Measurements from ENCODE around the gene PRSS22. TPM values are rescaled to one million over a fixed set of nuclear protein-coding genes. Genes with fewer than 3 reads are reported as not detected.

The PRSS22 gene
- total and polyA plus RNA-seq, 2 donors: 0.42 to 4.1 TPM

DNA sequence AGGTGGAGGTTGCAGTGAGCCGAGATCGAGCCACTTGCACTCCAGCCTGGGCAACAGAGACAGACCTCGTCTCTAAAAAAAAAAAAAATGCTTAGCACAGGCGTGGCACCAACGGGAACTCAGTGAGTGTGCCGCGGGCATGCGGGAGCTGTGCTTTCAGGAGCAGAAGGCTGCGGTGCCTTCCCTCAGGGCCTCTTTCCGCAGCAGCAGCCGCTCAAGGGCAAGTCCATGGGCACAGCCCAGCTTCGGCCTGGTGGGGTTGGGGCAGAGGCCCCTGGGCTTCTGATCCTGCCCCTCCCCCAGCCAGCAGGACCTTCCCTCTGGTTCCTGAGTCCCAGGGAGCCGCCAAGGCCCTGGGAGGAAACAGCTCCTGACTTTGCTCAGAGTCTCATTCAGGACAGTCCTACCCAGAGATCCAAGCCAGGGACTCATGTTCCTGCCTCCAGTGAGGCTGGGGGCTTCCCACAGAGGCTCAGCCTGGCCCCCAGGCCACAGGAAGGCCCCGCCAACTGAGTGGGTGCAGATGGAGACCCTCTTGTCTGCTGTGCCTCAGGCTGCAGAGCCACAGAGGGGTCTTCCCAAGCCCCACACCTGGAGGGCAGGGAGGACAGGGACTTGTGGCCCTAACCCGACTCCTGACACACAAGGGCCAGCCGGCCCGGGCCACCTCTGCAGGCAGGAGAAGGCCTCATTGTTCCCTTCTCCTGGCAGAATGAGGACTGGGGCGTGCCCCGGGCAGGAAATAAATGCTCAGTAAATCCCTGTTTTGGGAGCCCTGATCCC is 31.2 kb downstream of the PRSS22 start:
- peaks cover 0 to 12% of the 10 kb centered on the region in 2 donors for H3K27me3 ChIP-seq (ENCODE audit: control insufficient read depth in 2 of 2, insufficient read depth in 1 of 2, low read length in 1 of 2)
- no peak for DNase-seq (ENCODE audit: low read depth in 6 of 9, low spot score in 9 of 9)
- H3K9me3 ChIP-seq (ENCODE audit: control insufficient read depth in 2 of 2, insufficient read depth in 1 of 2, low read length in 1 of 2): no peaks in the 10 kb centered on the region
- H3K27ac ChIP-seq (ENCODE audit: low read depth in 1 of 2, low read length in 1 of 2): no peak overlapping the region
- no peak overlapping the region for H3K4me3 ChIP-seq (ENCODE audit: low read length in 2 of 2)
- peaks cover 0 to 5% of the 10 kb centered on the region in 2 donors for H3K4me1 ChIP-seq (ENCODE audit: control insufficient read depth in 2 of 2, insufficient read depth in 2 of 2, low read length in 2 of 2)
- WGBS: 91% methylated on average over 19 of the region's 19 CpGs
- H3K36me3 ChIP-seq (ENCODE audit: control insufficient read depth in 2 of 2, insufficient read depth in 2 of 2, low read length in 1 of 2): no peaks in the 10 kb centered on the region

DNA sequence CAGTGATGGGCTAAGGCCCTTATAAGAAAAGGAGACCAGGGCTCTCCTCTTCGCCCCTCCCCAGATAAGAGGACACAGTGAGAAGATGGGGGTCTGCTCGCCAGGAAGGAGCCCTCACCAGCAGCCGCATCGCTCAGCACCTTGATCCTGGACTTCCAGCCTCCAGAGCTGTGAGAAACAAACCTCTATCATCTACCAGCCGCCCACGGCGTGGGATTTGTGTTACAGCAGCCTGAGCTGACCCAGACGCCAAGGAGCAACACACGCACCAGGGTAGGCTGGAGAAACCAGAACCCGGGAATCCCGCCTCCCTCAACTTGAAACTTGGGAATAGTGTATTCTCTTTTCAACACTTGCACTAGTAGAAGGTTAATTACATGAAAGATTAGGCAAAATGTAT is 32.1 kb downstream of the PRSS22 start:
- Histone ChIP-seq H3K4me1 (ENCODE audit: control insufficient read depth in 2 of 2, insufficient read depth in 2 of 2, low read length in 2 of 2) (peaks cover 0 to 5% of the 10 kb centered on the region in 2 donors), H3K4me3 (ENCODE audit: low read length in 2 of 2) (no peak overlapping the region), H3K27ac (ENCODE audit: low read depth in 1 of 2, low read length in 1 of 2) (no peak overlapping the region), H3K9me3 (ENCODE audit: control insufficient read depth in 2 of 2, insufficient read depth in 1 of 2, low read length in 1 of 2) (no peaks in the 10 kb centered on the region), H3K36me3 (ENCODE audit: control insufficient read depth in 2 of 2, insufficient read depth in 2 of 2, low read length in 1 of 2) (no peaks in the 10 kb centered on the region), H3K27me3 (ENCODE audit: control insufficient read depth in 2 of 2, insufficient read depth in 1 of 2, low read length in 1 of 2) (peaks cover 0 to 13% of the 10 kb centered on the region in 2 donors)
- no peak for DNase-seq (ENCODE audit: low read depth in 6 of 9, low spot score in 9 of 9)
- 96% methylated on average over 11 of the region's 11 CpGs for WGBS

DNA sequence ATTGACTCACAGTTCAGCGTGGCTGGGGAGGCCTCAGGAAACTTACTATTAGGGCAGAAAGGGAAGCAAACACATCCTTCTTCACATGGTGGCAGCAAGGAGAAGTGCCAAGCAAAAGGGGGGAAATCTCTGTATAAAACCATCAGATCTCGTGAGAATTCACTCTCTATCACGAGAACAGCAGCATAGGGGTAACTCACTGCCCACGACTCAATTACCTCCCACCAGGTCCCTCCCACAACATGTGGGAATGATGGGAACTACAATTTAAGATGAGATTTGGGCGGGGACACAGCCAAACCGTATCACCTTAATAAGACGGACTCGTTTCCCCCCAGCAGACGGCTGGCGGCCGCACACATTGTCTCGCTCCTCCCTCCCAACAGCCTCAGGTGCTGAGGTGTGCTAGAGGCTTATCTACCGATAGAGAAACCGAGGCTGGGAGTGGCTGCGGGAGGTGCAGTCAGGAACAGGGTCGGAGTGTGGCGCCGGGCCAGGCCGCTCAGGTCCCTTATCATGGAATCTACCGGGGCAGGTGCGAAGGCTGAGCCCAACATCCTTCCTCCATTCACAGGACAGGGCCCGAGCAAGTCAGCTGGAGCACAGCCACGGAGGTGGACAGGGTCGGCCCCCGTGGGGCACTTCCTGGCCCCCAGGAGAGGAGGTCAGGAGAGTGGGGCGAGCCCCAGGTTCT is 32.8 kb downstream of the PRSS22 start:
- 87% methylated on average over 26 of the region's 26 CpGs for WGBS
- H3K4me1 ChIP-seq (ENCODE audit: control insufficient read depth in 2 of 2, insufficient read depth in 2 of 2, low read length in 2 of 2): peaks cover 0 to 5% of the 10 kb centered on the region in 2 donors
- no peaks in the 10 kb centered on the region for H3K36me3 ChIP-seq (ENCODE audit: control insufficient read depth in 2 of 2, insufficient read depth in 2 of 2, low read length in 1 of 2)
- no peak overlapping the region for H3K4me3 ChIP-seq (ENCODE audit: low read length in 2 of 2)
- peaks cover 0 to 13% of the 10 kb centered on the region in 2 donors for H3K27me3 ChIP-seq (ENCODE audit: control insufficient read depth in 2 of 2, insufficient read depth in 1 of 2, low read length in 1 of 2)
- no peaks in the 10 kb centered on the region for H3K9me3 ChIP-seq (ENCODE audit: control insufficient read depth in 2 of 2, insufficient read depth in 1 of 2, low read length in 1 of 2)
- DNase-seq (ENCODE audit: low read depth in 6 of 9, low spot score in 9 of 9): no peak
- no peak overlapping the region for H3K27ac ChIP-seq (ENCODE audit: low read depth in 1 of 2, low read length in 1 of 2)

DNA sequence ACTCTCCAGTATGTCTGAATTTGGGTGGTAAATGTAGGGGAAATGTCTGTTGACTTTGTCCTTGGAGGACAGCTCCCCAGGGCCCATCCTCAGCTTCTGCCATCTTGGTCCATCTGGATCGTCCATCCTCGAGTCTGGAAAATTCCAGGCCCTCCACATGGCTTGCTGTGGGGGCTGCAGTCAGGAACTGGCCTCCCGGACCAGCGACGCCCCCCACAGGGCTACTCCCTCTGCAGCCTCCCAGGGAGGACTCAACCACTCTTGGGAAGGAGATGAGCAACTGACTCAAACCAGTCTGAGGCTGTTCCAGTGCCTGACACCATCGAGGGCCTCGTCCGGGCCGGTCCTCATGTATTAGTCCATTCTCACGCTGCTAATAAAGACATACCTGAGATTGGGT is 33.3 kb downstream of the PRSS22 start:
- 93% methylated on average over 10 of the region's 10 CpGs for whole genome bisulfite sequencing
- DNase-seq (ENCODE audit: low read depth in 6 of 9, low spot score in 9 of 9): no peak

DNA sequence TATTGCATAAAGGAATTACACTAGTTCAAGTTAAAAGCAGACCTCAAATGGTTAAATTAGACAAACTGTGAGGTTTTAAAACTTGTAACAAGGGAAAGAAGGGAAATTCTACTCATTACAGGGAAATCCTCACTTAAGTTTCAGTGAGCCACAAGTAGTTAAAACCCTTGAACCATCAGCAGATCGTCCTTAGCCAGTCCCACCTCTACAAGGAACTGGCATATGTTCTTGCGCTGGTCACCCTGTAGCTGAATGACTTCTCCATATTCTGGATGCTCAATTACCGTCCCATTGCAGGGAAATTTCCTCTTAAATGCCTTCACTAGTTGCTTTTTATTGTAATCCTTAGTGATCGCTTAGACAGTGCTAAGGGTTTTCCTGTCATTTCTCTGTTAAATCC is 35.5 kb downstream of the PRSS22 start:
- no peaks in the 10 kb centered on the region for H3K9me3 ChIP-seq (ENCODE audit: control insufficient read depth in 2 of 2, insufficient read depth in 1 of 2, low read length in 1 of 2)
- peaks cover 3 to 15% of the 10 kb centered on the region in 2 donors for H3K27me3 ChIP-seq (ENCODE audit: control insufficient read depth in 2 of 2, insufficient read depth in 1 of 2, low read length in 1 of 2)
- H3K4me1 ChIP-seq (ENCODE audit: control insufficient read depth in 2 of 2, insufficient read depth in 2 of 2, low read length in 2 of 2): no peaks in the 10 kb centered on the region
- no peak overlapping the region for H3K27ac ChIP-seq (ENCODE audit: low read depth in 1 of 2, low read length in 1 of 2)
- DNase-seq (ENCODE audit: low read depth in 6 of 9, low spot score in 9 of 9): no peak
- no peak overlapping the region for H3K4me3 ChIP-seq (ENCODE audit: low read length in 2 of 2)
- WGBS: 82% methylated on average over 4 of the region's 4 CpGs
- H3K36me3 ChIP-seq (ENCODE audit: control insufficient read depth in 2 of 2, insufficient read depth in 2 of 2, low read length in 1 of 2): no peaks in the 10 kb centered on the region

More for the DNA sequence above, 33.3 kb downstream of the PRSS22 start:
- Histone ChIP-seq H3K9me3 (ENCODE audit: control insufficient read depth in 2 of 2, insufficient read depth in 1 of 2, low read length in 1 of 2) (no peaks in the 10 kb centered on the region), H3K27ac (ENCODE audit: low read depth in 1 of 2, low read length in 1 of 2) (no peak overlapping the region), H3K27me3 (ENCODE audit: control insufficient read depth in 2 of 2, insufficient read depth in 1 of 2, low read length in 1 of 2) (peaks cover 0 to 13% of the 10 kb centered on the region in 2 donors), H3K36me3 (ENCODE audit: control insufficient read depth in 2 of 2, insufficient read depth in 2 of 2, low read length in 1 of 2) (no peaks in the 10 kb centered on the region), H3K4me3 (ENCODE audit: low read length in 2 of 2) (no peak overlapping the region), H3K4me1 (ENCODE audit: control insufficient read depth in 2 of 2, insufficient read depth in 2 of 2, low read length in 2 of 2) (no peaks in the 10 kb centered on the region)

DNA sequence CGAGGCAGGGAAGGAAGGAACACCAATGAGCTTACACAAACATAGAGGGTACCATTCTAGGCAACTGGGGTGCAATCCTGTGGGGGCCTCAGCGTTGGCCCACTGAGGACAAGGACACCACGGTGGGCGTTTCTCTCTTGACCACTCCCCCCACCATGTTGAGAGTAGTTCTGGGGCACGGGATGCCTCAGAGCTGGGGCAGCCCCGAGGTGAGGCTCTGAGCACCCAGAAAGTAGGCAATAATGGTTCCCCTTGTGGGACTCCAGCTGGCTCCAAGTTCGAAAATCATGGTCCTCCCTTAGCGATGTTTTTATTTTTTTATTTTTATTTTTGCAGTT is 35.8 kb downstream of the PRSS22 start:
- H3K4me3 ChIP-seq (ENCODE audit: low read length in 2 of 2): no peak overlapping the region
- no peak for DNase-seq (ENCODE audit: low read depth in 6 of 9, low spot score in 9 of 9)

DNA sequence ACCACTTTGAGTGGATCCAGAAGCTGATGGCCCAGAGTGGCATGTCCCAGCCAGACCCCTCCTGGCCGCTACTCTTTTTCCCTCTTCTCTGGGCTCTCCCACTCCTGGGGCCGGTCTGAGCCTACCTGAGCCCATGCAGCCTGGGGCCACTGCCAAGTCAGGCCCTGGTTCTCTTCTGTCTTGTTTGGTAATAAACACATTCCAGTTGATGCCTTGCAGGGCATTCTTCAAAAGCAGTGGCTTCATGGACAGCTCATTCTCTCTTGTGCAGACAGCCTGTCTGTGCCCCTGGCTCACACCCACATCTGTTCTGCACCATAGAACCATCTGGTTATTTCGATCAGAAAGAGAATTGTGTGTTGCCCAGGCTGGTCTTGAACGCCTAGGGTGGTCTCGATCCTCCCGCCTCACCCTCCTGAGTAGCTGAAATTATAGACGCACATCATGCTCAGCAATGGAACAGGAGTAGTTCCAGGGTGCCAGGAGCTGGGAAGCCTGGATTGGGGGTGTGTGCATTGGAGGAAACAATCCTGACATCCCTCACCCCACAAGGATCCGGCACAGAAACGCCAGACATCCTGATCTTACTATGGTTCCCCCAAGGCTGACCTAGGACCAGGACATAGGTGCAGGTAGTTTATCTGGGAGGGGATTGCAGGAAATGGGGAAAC is 36.3 kb downstream of the PRSS22 start:
- Histone ChIP-seq H3K4me3 (ENCODE audit: low read length in 2 of 2) (no peak overlapping the region), H3K27me3 (ENCODE audit: control insufficient read depth in 2 of 2, insufficient read depth in 1 of 2, low read length in 1 of 2) (peaks cover 3 to 15% of the 10 kb centered on the region in 2 donors), H3K9me3 (ENCODE audit: control insufficient read depth in 2 of 2, insufficient read depth in 1 of 2, low read length in 1 of 2) (no peaks in the 10 kb centered on the region), H3K4me1 (ENCODE audit: control insufficient read depth in 2 of 2, insufficient read depth in 2 of 2, low read length in 2 of 2) (no peaks in the 10 kb centered on the region), H3K27ac (ENCODE audit: low read depth in 1 of 2, low read length in 1 of 2) (no peak overlapping the region), H3K36me3 (ENCODE audit: control insufficient read depth in 2 of 2, insufficient read depth in 2 of 2, low read length in 1 of 2) (no peaks in the 10 kb centered on the region)
- DNase-seq (ENCODE audit: low read depth in 6 of 9, low spot score in 9 of 9): no peak
- 89% methylated on average over 9 of the region's 9 CpGs for WGBS

More for the DNA sequence above, 35.8 kb downstream of the PRSS22 start:
- Histone ChIP-seq H3K36me3 (ENCODE audit: control insufficient read depth in 2 of 2, insufficient read depth in 2 of 2, low read length in 1 of 2) (no peaks in the 10 kb centered on the region), H3K27me3 (ENCODE audit: control insufficient read depth in 2 of 2, insufficient read depth in 1 of 2, low read length in 1 of 2) (peaks cover 3 to 15% of the 10 kb centered on the region in 2 donors), H3K27ac (ENCODE audit: low read depth in 1 of 2, low read length in 1 of 2) (no peak overlapping the region), H3K9me3 (ENCODE audit: control insufficient read depth in 2 of 2, insufficient read depth in 1 of 2, low read length in 1 of 2) (no peaks in the 10 kb centered on the region), H3K4me1 (ENCODE audit: control insufficient read depth in 2 of 2, insufficient read depth in 2 of 2, low read length in 2 of 2) (no peaks in the 10 kb centered on the region)
- WGBS: 81% methylated on average over 8 of the region's 8 CpGs

DNA sequence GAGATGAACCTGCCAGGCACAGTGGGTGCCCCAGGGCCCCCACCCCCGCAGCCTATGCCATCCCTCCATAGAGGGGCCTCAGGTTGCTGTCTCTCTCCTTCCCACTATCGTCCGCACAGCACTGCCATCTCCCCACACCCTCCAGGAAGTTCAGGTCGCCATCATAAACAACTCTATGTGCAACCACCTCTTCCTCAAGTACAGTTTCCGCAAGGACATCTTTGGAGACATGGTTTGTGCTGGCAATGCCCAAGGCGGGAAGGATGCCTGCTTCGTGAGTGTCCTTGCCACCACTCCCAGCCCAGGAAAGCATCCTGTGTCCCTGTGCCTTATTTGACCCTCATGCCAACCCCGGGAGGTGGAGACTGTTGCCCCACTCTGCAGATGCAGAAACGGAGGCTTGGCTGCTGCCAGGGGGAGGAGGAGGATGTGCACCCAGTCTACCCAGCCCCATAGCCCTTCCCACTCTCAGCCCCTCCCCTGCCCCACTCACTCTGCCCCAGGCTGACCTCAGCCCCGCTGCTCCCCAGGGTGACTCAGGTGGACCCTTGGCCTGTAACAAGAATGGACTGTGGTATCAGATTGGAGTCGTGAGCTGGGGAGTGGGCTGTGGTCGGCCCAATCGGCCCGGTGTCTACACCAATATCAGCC is 37.0 kb downstream of the PRSS22 start:
- peaks cover 3 to 15% of the 10 kb centered on the region in 2 donors for H3K27me3 ChIP-seq (ENCODE audit: control insufficient read depth in 2 of 2, insufficient read depth in 1 of 2, low read length in 1 of 2)
- H3K4me1 ChIP-seq (ENCODE audit: control insufficient read depth in 2 of 2, insufficient read depth in 2 of 2, low read length in 2 of 2): no peaks in the 10 kb centered on the region
- no peak overlapping the region for H3K27ac ChIP-seq (ENCODE audit: low read depth in 1 of 2, low read length in 1 of 2)
- WGBS: 93% methylated on average over 14 of the region's 14 CpGs
- DNase-seq (ENCODE audit: low read depth in 6 of 9, low spot score in 9 of 9): no peak
- H3K9me3 ChIP-seq (ENCODE audit: control insufficient read depth in 2 of 2, insufficient read depth in 1 of 2, low read length in 1 of 2): no peaks in the 10 kb centered on the region
- H3K4me3 ChIP-seq (ENCODE audit: low read length in 2 of 2): no peak overlapping the region
- no peaks in the 10 kb centered on the region for H3K36me3 ChIP-seq (ENCODE audit: control insufficient read depth in 2 of 2, insufficient read depth in 2 of 2, low read length in 1 of 2)

All from thymus (tissue), 11 donors.